ENCODE data around the gene IMMP2L.
"Not testable (repeated sequence)": the region's sequence is repeated elsewhere in the genome, so short reads cannot be mapped to it uniquely, and the experiment has no call there.

The IMMP2L gene

GRCh38 chr7:111328487-111328886 lies 233.8 kb downstream of the IMMP2L start:
- no peak overlapping the region for H3K4me3 ChIP-seq (ENCODE audit: low read depth, low read length)
- DNase-seq (ENCODE audit: low read depth) = no peak

GRCh38 chr7:111324776-111325175 lies 237.5 kb downstream of the IMMP2L start:
- TF ChIP-seq CTCF (IDR thresholded peaks at IDR 0.05; ENCODE audit: insufficient read depth, low read depth, low read length, missing control alignments) = no peak
- no peak overlapping the region for H3K4me3 ChIP-seq (ENCODE audit: low read depth, low read length)
- no peak for DNase-seq (ENCODE audit: low read depth)

More at GRCh38 chr7:111328487-111328886, 233.8 kb downstream of the IMMP2L start:
- no peak for TF ChIP-seq CTCF (IDR thresholded peaks at IDR 0.05; ENCODE audit: insufficient read depth, low read depth, low read length, missing control alignments)

GRCh38 chr7:111324228-111324627 lies 238.1 kb downstream of the IMMP2L start:
- no peak for DNase-seq (ENCODE audit: low read depth)
- no peak overlapping the region for H3K4me3 ChIP-seq (ENCODE audit: low read depth, low read length)
- TF ChIP-seq CTCF (IDR thresholded peaks at IDR 0.05; ENCODE audit: insufficient read depth, low read depth, low read length, missing control alignments) = no peak

GRCh38 chr7:111323670-111324069 lies 238.6 kb downstream of the IMMP2L start:
- not testable (repeated sequence) for H3K4me3 ChIP-seq (ENCODE audit: low read depth, low read length); DNase-seq (ENCODE audit: low read depth)

GRCh38 chr7:111320133-111320532 lies 242.2 kb downstream of the IMMP2L start:
- H3K4me3 ChIP-seq (ENCODE audit: low read depth, low read length) = no peak overlapping the region
- DNase-seq (ENCODE audit: low read depth) = no peak
- no peak for TF ChIP-seq CTCF (IDR thresholded peaks at IDR 0.05; ENCODE audit: insufficient read depth, low read depth, low read length, missing control alignments)

- no peak overlapping the region for H3K4me3 ChIP-seq (ENCODE audit: low read depth, low read length)
- DNase-seq (ENCODE audit: low read depth) = no peak
- TF ChIP-seq CTCF (IDR thresholded peaks at IDR 0.05; ENCODE audit: insufficient read depth, low read depth, low read length, missing control alignments) = no peak
Observed at GRCh38 chr7:111312966-111313365, 249.3 kb downstream of the IMMP2L start.

GRCh38 chr7:111308691-111309090 lies 253.6 kb downstream of the IMMP2L start:
- DNase-seq (ENCODE audit: low read depth) = no peak
- no peak for TF ChIP-seq CTCF (IDR thresholded peaks at IDR 0.05; ENCODE audit: insufficient read depth, low read depth, low read length, missing control alignments)
- no peak overlapping the region for H3K4me3 ChIP-seq (ENCODE audit: low read depth, low read length)
